ENCODE data around the gene TOP2A. TPM values are rescaled to one million over a fixed set of nuclear protein-coding genes. Genes with fewer than 3 reads are reported as not detected.

The TOP2A gene
- total RNA-seq, 4 donors from 2014 or later, result 0.26 to 1.6 (median 1.0) TPM

GRCh38 chr17:40363111-40363827 is 54.4 kb downstream of the TOP2A start:
- no peak for DNase-seq
- no peak overlapping the region for H3K27ac ChIP-seq
- in situ Hi-C loops (cut with MboI; ENCODE audit: low sequenced_read_pairs in 4 of 4), result loop anchor here in 1 of 4 donors (25.0 kb wide), 1 partner anchor 151 kb away; the partner anchor contains the start of gene WIPF2

GRCh38 chr17:40362696-40363110 is 55.0 kb downstream of the TOP2A start:
- H3K4me3 ChIP-seq, result peak overlapping the region; percentile 56 to 70 (median 62)
- intact Hi-C loops (cut with DNase I; ENCODE audit: low total_unique reads), result loop anchor here (5.0 kb wide), 1 partner anchor 70 kb away; no protein-coding TSS in a partner anchor
- peak; percentile 20 to 23 for ATAC-seq
- H3K27ac ChIP-seq, result no peak overlapping the region
- TF ChIP-seq CTCF (IDR thresholded peaks at IDR 0.05 in 4 of 5, conservative IDR thresholded peaks at IDR 0.05 in 1 of 5) (peak in 4 of 5 experiments; percentile 25 to 52 (median 46)), POLR2A (IDR thresholded peaks at IDR 0.05) (no peak)
- H3K36me3 ChIP-seq, result no peaks in the 10 kb centered on the region
- DNase-seq, result no peak
- no peaks in the 10 kb centered on the region for H3K9me3 ChIP-seq
- H3K4me1 ChIP-seq, result peaks cover 6% of the 10 kb centered on the region in 2 donors
- H3K27me3 ChIP-seq, result no peaks in the 10 kb centered on the region
- in situ Hi-C loops (cut with MboI; ENCODE audit: low sequenced_read_pairs in 4 of 4), result loop anchor here in 1 of 4 donors (25.0 kb wide), 1 partner anchor 150 kb away; the partner anchor contains the start of gene WIPF2

More at GRCh38 chr17:40363111-40363827, 54.4 kb downstream of the TOP2A start:
- Histone ChIP-seq H3K4me1 (peaks cover 6% of the 10 kb centered on the region in 2 donors), H3K4me3 (peak overlapping the region; percentile 56 to 70 (median 62)), H3K27me3 (no peaks in the 10 kb centered on the region), H3K9me3 (no peaks in the 10 kb centered on the region), H3K36me3 (no peaks in the 10 kb centered on the region)
- intact Hi-C loops (cut with DNase I; ENCODE audit: low total_unique reads), result loop anchor here (5.0 kb wide), 1 partner anchor 69 kb away; no protein-coding TSS in a partner anchor
- ATAC-seq, result peak; percentile 17 to 22
- TF ChIP-seq CTCF (IDR thresholded peaks at IDR 0.05 in 4 of 5, conservative IDR thresholded peaks at IDR 0.05 in 1 of 5) (no peak), POLR2A (IDR thresholded peaks at IDR 0.05) (no peak)

- H3K4me1 ChIP-seq, result peaks cover 6% of the 10 kb centered on the region in 2 donors
- no peak overlapping the region for H3K27ac ChIP-seq
- ATAC-seq (no peak), DNase-seq (no peak)
- H3K27me3 ChIP-seq, result no peaks in the 10 kb centered on the region
- TF ChIP-seq POLR2A (IDR thresholded peaks at IDR 0.05), result no peak
- TF ChIP-seq CTCF (IDR thresholded peaks at IDR 0.05 in 4 of 5, conservative IDR thresholded peaks at IDR 0.05 in 1 of 5), result no peak
- in situ Hi-C loops (cut with MboI; ENCODE audit: low sequenced_read_pairs in 4 of 4), result loop anchor here in 1 of 4 donors (25.0 kb wide), 1 partner anchor 150 kb away; the partner anchor contains the start of gene WIPF2
- no peaks in the 10 kb centered on the region for H3K36me3 ChIP-seq
- peak overlapping the region; percentile 56 to 64 (median 59) for H3K4me3 ChIP-seq
- intact Hi-C loops (cut with DNase I; ENCODE audit: low total_unique reads), result loop anchor here (5.0 kb wide), 1 partner anchor 70 kb away; no protein-coding TSS in a partner anchor
- no peaks in the 10 kb centered on the region for H3K9me3 ChIP-seq
These were observed 55.6 kb downstream of the TOP2A start for GRCh38 chr17:40361925-40362695.

GRCh38 chr17:40361063-40361924 is 56.4 kb downstream of the TOP2A start:
- no peak overlapping the region for H3K27ac ChIP-seq
- H3K9me3 ChIP-seq, result no peaks in the 10 kb centered on the region
- in situ Hi-C loops (cut with MboI; ENCODE audit: low sequenced_read_pairs in 4 of 4), result loop anchor here in 1 of 4 donors (25.0 kb wide), 1 partner anchor 149 kb away; the partner anchor contains the start of gene WIPF2
- intact Hi-C loops (cut with DNase I; ENCODE audit: low total_unique reads), result loop anchor here (5.0 kb wide), 1 partner anchor 71 kb away; no protein-coding TSS in a partner anchor
- H3K27me3 ChIP-seq, result no peaks in the 10 kb centered on the region
- no peak for TF ChIP-seq POLR2A (IDR thresholded peaks at IDR 0.05)
- TF ChIP-seq CTCF (IDR thresholded peaks at IDR 0.05 in 4 of 5, conservative IDR thresholded peaks at IDR 0.05 in 1 of 5), result no peak
- DNase-seq, result no peak
- H3K36me3 ChIP-seq, result peaks cover 0 to 5% of the 10 kb centered on the region in 2 donors
- no peak overlapping the region for H3K4me3 ChIP-seq
- no peak for ATAC-seq
- peaks cover 6% of the 10 kb centered on the region in 2 donors for H3K4me1 ChIP-seq
